ENCODE results near the gene CCL23.

CCL23 gene

GRCh38 chr17:35968520-35969054 is 49.2 kb downstream of the CCL23 start:
- DNase-seq: no peak

- DNase-seq: no peak
Observed at GRCh38 chr17:35965272-35965671, 52.5 kb downstream of the CCL23 start.

- no peak for DNase-seq
Observed at GRCh38 chr17:35963663-35964062, 54.1 kb downstream of the CCL23 start.
